ENCODE data around the gene EBF3.

DNA sequence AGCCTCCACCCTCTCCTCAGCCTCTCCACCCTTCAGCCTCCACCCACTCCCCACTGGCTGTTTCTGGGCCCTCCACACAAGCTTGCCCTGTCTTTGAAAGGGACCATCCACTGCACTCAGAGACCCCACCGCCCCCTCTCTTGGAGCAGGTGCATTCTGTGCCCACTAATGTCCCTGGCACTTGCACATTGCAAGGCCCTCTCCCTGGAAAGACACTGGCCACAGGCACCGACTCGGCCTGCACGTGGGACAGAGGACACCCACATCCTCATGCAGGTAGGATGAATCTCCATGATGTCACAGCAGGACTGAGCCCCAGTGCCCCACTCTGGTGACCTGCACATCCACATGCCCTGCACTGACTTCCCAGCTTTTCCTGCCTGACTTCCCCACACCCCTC, 36.8 kb upstream of the EBF3 start:
- TF ChIP-seq, protein P1, sequence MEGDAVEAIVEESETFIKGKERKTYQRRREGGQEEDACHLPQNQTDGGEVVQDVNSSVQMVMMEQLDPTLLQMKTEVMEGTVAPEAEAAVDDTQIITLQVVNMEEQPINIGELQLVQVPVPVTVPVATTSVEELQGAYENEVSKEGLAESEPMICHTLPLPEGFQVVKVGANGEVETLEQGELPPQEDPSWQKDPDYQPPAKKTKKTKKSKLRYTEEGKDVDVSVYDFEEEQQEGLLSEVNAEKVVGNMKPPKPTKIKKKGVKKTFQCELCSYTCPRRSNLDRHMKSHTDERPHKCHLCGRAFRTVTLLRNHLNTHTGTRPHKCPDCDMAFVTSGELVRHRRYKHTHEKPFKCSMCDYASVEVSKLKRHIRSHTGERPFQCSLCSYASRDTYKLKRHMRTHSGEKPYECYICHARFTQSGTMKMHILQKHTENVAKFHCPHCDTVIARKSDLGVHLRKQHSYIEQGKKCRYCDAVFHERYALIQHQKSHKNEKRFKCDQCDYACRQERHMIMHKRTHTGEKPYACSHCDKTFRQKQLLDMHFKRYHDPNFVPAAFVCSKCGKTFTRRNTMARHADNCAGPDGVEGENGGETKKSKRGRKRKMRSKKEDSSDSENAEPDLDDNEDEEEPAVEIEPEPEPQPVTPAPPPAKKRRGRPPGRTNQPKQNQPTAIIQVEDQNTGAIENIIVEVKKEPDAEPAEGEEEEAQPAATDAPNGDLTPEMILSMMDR (IDR thresholded peaks at IDR 0.05), result no peak
- no peak for TF ChIP-seq POLR2A (IDR thresholded peaks at IDR 0.05)
